Measurements from ENCODE around the gene CORO1C.
A peak's percentile ranks its signal among the peaks of the same experiment; 100 is the strongest.

CORO1C gene

DNA sequence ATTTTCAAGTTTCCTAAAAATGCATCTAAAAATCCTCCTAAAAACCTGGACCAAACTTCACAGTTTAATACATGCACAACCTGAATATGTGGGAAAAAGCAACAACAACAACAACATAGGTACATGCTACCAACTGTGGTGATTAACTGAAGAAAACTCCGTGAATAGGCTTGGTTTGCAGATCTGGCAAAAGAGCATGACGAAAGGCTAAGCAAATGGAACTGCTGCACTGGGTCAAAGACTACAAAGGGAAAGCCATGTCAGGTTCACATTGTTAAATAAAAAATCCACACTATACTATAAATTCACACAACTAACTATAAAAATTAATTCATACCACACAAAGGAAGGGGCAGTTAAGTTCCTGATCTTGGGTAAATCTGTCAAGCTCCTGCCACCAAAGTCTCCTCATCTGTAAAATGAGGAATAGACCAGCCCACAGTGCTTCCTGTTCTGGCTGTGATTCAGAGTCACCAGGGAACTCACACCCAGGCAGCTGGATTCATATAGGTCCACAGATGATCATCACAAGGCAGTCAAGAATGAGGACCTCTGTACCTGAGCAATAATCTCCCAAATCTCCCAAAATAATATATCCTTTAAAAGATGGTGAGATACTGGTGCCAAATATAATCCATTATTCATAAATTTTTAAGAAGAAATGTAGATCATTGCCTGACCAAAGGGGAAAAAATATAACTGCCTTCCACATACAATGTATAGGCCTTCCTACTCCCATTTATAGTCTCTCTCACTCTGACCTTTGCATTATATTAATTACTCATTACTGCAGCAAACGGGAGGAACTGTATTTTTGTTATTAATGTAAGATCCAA is 7.0 kb downstream of the CORO1C start:
- peak; percentile 40 for DNase-seq

DNA sequence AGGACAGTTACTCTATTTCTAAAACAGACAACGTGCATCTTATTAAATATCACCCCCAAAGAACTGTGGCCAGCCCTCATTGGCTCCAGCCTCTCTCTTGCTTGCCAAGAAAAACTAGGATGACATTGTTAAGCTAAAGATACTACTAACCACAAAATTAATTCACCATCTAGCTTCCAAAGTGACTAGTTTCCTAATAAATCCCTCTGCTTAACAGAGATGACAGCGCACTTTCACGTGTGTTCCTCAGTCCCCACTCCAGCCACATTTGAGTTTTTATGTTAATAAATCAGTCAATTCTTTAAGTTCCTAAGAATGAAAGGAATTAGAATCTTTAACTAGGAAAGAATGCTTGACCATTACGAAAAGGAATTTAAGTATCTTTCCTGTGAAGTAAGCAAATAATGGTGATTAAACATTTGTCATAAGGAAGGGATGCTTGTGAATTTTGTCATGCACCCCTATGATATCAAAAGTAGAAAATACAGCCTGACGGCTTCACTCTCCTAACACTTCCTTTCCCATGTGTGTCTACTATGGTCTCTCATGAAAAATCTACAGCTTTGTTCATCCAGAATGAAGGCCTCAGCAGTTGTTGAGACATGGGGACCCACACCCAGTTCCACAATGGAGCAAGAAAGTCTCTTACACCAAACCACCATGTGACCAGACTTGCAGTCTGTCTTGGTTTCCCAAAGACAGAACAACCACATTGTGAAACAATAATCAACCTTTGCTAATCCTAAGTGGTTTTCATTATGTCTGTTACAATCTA is 8.1 kb downstream of the CORO1C start:
- DNase-seq = no peak

DNA sequence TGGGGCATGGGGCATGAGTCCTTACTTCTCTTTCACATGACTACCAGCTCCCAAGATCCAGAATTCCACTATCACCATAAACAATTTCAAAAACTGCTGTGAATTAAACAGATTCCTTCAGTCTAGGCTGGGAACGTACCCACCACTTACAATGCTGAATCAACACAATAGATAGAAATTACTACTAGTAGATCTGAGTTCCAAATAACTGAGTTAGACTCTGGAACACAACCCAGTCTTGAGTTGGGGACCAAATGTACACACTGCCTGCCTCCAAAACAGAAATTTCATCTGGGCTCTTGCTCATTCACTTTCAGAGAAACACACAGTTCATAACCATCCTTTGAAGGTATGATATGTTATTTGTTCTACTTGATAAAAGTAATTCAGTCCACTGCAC is 8.9 kb downstream of the CORO1C start:
- no peak for DNase-seq

DNA sequence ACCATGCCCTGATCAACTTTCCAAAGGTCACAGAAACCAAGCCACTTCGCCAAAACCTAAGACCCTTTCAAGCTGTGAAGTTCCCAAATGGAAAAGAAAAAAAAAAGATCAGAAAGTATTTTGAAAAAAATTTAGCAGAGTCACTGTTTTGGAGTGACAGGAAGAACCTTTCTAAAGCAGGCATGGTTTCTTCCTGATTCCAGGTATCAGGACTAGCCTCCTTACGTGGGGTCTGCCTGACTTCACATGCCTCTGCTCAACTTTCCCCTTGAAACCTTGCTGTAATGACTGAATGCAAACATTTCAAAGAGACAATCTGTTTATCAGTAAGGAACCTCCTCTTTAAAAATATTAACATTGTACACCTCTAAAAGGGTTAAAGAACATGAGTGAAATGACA is 9.5 kb downstream of the CORO1C start:
- DNase-seq = no peak

DNA sequence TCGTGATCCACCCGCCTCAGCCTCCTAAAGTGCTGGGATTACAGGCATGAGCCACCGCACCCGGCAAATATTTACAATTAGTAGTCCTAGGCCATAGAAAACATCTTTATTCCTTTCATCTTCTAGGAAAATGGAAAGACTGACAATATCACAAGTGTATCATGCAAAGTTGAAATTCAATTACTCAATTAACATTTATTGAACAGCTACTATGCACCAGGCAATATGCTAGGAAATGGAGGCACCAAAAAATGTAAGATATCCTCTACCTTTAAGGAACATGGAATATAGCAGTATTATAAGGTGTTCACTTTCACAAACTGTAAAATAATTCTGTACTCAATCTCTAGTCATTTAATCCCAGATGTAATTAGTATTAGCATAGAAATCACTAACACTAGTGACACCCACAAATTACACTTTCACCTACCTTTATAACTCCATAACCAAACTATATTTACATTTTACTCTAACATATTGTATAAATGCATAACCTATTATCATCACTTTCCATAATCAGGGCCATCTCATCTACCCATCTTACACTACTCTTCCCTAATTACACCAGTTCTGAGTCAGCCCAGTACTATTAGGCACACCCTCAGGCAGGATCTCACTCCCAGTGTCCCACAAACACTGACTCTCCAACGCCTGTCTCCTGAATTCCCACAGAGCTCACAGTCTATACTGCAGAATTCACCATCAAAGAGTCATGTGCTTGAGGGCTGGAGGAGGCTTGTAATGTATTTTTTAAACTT is 10.4 kb downstream of the CORO1C start:
- DNase-seq = no peak

DNA sequence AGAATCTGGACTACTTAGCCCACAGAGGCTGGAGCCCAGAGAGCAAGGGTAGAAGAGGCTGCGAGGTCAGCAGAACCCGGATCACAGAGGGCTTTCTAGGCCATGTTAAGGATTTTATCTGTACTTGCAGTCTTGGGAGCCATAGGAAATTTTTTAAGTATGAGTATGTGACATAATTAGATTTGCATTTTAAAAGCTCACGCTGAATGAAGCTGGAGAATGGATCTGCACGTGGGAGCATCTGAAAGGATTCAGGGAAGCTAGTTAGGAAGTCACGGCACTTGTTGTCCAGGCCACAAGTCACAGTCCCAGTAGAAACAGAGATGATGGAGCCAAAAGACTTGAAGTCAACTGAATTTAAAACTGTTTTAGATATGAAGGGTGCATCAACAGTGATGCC is 14.1 kb downstream of the CORO1C start:
- no peak for DNase-seq

DNA sequence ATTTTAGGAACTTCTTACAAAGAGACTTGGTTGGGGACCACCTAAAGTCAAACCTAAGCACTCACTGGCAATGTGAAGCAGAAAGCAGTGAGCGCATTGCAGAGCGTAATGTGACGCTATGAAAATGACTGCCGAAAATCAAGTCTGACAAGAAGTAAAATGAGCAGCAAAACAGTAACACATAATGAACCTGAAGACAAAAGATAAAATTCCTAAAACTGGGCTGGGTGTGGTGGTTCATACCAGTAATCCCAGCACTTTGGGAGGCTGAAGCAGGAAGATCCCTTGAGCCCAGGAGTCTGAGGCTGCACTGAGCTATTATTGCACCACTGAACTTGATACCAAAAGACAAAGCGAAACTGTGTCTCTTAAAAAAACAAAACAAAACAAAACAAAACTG is 16.5 kb downstream of the CORO1C start:
- DNase-seq = no peak

DNA sequence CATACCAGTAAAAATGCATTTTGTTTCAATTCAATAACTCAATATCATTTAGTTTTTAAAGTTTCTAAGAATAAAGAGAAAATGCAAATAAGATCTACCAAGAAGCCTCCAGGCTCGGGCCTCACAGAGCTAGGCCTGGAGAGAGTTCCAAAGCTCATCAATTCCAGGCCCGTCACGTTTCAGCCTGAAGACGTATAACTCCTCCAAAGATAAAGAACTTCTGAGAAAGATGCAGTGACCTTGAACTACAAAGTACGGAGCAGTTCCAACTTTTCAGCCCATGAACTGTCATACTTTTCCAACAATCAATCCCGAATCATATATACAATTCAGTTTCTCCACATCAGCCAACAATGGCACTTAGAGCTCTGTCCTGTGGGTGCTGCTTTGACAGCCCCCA is 17.8 kb downstream of the CORO1C start:
- DNase-seq = no peak

DNA sequence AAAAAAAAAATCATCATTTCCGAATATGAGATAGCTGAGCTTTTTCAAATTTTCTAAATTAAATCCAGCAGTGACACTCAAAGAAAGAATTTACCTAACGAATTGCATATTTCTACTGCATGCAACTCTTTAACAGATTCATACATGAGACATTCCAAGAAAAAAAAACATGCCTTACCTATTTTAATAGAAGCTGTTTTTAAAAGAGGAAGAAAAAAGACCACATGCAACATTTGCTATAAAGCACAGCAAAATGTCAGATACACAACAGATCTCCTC is 18.5 kb downstream of the CORO1C start:
- DNase-seq = no peak

DNA sequence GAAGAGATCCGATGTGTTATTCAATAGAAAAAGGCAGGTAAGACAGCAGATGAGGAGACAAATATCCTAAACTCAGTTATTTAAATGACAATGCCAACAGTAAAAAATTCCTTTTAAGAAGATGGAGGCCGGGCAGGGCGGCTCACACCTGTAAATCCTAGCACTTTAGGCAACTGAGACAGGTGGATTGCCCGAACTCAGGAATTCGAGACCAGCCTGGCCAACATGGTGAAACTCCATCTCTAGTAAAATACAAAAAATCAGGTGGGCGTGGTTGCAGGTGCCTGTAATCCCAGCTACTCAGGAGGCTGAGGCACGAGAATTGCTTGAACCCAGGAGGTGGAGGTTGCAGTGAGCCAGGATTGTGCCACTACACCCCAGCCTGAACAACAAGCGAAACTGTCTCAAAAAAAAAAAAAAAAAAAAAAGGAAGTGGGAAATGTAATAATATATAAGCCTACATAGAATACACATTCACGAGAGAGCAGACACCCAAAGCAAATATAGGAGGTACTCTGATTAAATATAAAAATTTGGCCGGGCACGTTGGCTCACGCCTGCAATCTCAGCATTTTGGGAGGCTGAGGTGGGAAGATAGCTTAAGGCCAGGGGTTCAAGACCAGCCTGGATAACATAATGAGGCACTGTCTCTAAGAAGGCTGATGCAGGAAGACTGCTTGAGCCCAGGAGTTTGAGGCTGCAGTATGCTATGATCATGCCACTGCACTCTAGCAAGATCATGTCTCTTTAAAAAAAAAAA is 19.0 kb downstream of the CORO1C start:
- no peak for DNase-seq

DNA sequence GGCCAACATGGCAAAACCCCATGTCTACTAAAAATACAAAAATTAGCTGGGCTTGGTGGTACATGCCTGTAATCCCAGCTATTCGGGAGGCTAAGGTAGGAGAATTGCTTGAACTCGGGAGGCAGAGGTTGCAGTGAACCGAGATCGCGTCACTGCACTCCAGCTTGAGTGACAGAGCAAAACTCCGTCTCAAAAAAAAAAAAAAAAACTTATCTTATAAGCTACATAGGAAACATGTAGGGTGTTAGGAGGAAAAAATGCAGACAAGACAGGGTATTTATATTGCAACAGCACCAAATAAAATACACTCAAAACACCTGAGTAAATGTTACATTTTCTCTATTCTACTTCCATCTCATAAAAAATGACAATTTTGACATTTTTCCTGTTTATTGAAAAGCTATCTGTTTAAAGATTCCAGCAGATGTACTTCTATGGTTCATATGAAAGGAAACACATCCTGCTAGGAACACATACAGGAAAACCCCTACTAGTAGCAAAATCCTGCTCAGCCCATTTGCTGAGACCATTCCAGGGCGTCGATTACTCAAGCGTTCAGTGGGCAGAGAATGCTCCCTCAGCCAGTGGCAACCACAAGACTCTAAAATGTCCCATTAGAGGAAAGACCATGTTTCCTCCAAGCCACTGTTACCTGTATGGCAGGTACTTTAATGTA is 19.7 kb downstream of the CORO1C start:
- DNase-seq = no peak

DNA sequence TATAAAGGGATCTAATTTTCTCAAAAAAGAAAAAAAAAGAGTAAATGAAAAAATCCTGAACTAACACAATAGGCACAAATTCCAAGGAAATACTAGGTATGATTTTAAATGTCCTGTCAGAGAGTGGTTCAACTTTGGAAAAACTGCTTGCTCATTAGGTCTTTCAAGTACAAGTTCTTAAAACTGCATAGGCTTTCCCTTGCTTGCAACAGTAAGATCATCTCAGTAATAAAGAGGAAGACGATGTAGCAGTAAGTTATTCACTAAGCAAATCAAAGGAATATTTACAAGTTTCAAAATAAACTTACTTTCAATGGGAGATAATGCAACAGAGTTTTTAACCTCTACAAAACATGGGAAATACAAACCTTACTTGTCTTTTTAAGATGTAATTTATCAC is 21.6 kb downstream of the CORO1C start:
- no peak for DNase-seq

DNA sequence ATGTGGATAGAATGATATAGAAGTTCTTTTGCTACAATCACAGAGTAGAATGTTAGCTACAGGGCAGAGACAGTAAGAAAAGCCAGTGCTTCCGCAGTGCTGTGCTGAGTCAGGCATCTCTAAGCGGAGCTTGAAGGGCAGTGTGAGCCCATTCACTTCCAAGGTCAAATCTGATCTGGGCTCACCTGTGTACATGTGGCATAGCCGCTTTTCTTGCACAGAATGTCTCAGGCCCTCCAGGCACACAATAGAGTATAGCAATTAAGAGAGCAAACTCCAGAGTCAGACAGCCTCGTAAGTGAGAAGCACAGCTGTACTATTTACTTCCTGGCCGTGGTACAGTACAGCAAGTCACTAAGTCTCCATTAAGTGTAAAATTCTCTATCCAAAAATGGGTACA is 26.8 kb downstream of the CORO1C start:
- DNase-seq = no peak

DNA sequence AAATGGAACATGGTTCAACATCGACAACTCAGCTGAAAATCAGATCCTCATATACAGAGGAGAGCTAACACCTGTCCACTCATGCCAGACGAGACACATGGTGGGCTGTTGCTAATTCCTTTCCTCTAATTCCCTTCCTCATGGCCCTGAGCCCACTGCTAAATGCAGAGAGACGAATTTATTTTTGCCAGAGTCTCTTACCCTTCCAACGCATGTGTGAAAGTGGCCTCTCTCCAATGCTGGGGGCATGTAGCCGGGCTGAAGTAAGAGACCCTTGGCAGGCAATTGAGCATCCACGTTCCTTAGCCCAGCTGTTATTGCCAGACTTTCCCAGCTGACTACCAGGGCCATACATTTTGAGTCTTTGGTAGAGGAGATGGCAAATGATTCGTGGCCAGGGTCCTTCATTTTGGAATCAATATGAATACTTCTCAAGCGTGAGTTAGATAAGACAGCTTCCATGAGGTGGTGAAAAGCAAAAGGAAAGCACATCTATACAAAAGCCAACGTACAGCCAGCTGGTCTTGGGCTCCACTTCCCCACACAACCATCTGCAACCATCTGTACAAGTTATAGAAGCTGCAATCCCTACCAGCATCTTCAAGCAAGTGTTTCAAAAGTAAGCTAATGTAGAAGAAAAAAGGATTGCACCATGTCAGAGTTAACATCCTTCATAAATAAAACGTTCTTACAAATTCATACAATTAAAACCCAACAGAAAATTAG is 28.6 kb downstream of the CORO1C start:
- DNase-seq = no peak

DNA sequence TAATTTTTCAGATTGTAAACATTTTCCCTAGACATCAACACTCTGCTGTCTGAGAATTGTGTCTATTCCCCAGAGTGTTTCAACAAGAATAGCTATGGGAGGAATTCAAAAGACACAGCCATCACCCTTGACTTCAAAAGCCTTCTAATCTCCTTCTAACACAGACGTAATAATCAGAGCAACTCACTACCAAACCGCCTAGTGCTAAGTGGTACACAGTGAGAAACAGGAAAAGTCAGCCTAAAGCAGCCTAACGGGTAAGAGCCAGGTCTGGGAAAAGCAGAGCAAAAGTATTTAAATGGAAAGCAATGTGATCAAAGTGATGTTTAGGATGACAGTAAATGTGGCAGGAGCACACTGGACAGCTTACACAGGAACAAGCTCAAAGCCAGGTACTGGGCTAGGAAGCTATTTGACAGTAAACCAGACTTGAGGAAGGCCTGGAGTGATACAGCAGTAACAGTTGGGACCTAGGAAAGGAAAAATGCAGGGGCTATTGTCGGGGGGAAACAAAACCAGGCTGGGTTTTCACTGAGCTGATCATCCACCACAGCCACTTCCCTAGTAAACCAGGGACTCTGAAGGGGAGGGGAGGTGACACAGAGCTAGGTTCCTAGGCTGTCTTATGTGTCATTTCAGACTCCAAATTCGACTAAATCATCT is 29.4 kb downstream of the CORO1C start:
- DNase-seq = peak; percentile 37

DNA sequence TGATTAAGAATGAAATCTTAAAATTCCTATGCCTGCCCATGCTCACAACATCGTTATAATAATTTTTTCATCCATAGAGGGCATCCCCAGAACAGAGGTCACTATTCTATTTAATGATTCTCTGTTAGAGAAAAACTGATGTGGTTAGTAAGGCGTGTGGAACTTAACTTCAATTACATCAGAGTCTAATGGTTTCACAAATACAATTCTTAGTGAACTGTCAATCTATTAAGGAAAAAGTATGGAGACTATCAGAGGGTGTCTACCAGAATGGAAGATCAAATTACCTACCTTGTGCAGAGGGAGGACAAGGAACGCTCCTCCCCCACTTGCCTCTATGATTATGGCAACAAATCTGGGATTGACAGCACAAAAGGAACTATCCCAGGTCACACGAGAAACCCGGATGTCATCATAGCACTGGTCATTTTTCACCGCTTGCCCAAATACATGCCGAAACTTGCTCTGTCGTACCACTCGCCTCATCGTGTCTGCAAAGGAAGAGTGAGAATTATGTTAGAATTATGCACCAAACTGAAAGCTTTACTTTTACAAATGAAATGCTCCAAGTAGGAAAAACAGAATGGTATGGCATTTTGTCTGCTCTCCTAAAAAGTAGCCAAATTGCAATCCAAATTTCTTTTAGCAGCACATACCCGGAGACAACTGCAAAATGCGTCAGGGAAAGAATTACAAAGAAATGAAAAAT is 30.3 kb downstream of the CORO1C start:
- DNase-seq = no peak

DNA sequence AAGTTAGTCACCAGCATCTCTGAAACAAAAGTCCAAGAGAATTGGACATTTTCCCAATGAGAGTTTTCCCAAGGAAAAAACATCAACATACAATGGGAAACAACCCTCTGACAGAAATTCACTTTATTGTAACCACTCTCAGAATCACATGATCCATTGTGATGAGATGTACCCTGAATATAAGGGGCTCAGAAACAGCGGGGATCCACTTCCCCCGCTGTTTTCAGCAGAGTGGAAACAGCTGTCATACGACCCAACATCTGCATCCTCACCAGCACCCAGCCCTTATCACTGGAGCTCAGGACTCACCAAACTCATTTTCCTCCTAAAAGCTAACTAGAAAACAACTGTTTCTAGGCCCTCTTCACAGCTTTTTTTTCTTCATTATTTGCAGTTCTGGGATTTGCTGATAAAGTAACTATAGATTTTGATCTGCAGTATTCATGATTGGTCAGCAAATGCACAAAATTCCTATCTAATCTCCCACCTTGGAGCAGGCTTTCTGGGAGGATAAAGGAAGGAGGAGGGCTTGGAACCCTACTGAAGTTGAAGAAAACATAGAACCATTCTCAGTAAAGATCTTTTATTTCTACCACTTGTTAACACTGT is 31.3 kb downstream of the CORO1C start:
- DNase-seq = no peak

DNA sequence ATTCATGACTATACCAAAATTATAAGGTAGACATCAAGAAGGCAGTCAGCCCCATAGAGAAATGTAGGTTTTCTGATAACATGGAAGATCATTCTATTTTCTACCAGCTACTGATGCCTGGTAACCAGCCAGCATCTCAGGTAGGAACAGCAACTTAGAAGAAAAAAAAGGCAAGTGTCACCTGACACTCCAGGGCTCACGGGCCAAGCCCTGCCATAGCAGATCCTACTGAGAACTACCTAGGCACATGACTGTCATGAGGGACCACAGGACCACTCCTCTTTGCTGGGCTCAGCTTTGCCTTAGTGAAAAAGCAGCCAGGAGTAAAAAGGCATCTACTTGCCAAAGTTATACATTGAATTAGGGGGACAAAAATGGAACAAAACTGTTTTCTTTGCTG is 33.4 kb downstream of the CORO1C start:
- no peak for DNase-seq

DNA sequence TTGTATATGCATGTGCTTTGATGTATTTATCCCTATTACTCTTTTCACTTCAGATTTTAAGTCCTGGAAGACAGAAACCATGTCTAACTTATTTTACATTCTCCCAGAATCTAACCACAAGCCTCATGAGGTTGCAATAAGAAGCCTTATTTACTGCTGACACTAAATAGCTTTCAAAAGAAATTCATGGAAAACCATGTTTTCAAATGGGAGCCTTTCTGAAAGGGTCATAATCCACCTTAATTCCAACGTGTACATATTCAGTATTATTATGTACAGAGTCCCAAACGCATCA is 34.4 kb downstream of the CORO1C start:
- DNase-seq = no peak

All from stimulated activated CD8-positive, alpha-beta memory T cell treated with anti-CD3 and anti-CD28 coated beads, Interleukin-4, amount 100 ng/mL, for 48 hours (primary cell).